Measurements from ENCODE around the gene HRH2. TPM values are rescaled to one million over a fixed set of nuclear protein-coding genes. Genes with fewer than 3 reads are reported as not detected.
A peak's percentile ranks its signal among the peaks of the same experiment; 100 is the strongest.

Gene HRH2
- total and polyA plus RNA-seq, 7 experiments from 2014 or later = 5.0 to 26.3 (median 8.0) TPM

DNA sequence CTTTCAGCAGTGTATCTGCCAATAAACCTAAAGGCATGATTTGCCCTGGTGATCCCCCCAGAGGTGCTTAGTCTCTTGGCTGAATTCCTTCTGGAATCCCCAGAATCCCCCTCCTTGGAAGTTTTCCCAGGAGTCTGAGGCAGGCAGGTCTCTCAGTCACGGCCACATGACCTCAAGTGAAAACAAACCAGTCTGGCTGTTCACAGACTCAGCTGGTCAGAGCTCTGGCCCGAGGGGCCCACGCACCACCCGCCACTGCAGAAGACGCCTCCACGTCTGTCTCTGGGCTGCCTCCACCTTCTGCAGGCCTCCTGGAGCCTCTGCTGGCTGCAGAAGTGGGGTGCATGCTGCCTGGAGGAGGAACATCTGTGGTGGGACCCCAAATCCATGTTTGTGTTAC, 52.5 kb downstream of the HRH2 start:
- Histone ChIP-seq H3K27me3 (ENCODE audit: control insufficient read depth in 2 of 2, insufficient read depth in 2 of 2, low read length in 2 of 2) (no peaks in the 10 kb centered on the region), H3K4me1 (ENCODE audit: control insufficient read depth in 2 of 2, insufficient read depth in 2 of 2, low read length in 2 of 2) (no peaks in the 10 kb centered on the region), H3K36me3 (ENCODE audit: control insufficient read depth in 2 of 3, insufficient read depth in 3 of 3, low read length in 3 of 3) (peaks cover 0 to 32% (median 0%) of the 10 kb centered on the region in 3 experiments), H3K9me3 (ENCODE audit: control insufficient read depth in 2 of 3, low read length in 3 of 3) (no peaks in the 10 kb centered on the region), H3K27ac (ENCODE audit: low read depth, low read length) (no peak overlapping the region), H3K4me3 (ENCODE audit: low read length) (no peak overlapping the region)
- H3K27ac Mint-ChIP-seq = no peak overlapping the region
- no peak overlapping the region for H3K4me3 Mint-ChIP-seq
- H3K36me3 Mint-ChIP-seq = peaks cover 11 to 43% (median 30%) of the 10 kb centered on the region in 5 donors
- intact Hi-C loops (cut with micrococcal nuclease) = no loop called here
- ChIA-PET POLR2A (no interaction called here), CTCF (interaction anchor here (0.7 to 1.3 kb wide), 2 partner anchors 8 to 246 kb away, joined by 3 read pairs; no protein-coding TSS in a partner anchor)
- DNase-seq = no peak
- no peaks in the 10 kb centered on the region for H3K27me3 Mint-ChIP-seq
- peaks cover 0 to 15% (median 4%) of the 10 kb centered on the region in 11 donors for H3K9me3 Mint-ChIP-seq
- peaks cover 0 to 17% (median 0%) of the 10 kb centered on the region in 7 donors for H3K4me1 Mint-ChIP-seq
- no peak for ATAC-seq

GRCh38 chr5:175711031-175711430, 53.2 kb downstream of the HRH2 start:
- H3K27me3 ChIP-seq (ENCODE audit: control insufficient read depth in 2 of 2, insufficient read depth in 2 of 2, low read length in 2 of 2) = no peaks in the 10 kb centered on the region
- H3K27ac ChIP-seq (ENCODE audit: low read depth, low read length) = no peak overlapping the region
- Mint-ChIP-seq H3K4me3 (no peak overlapping the region), H3K9me3 (peaks cover 0 to 21% (median 5%) of the 10 kb centered on the region in 11 donors), H3K36me3 (peaks cover 11 to 43% (median 31%) of the 10 kb centered on the region in 5 donors), H3K27ac (peak overlapping the region in 1 of 9 donors; percentile 69), H3K27me3 (no peaks in the 10 kb centered on the region), H3K4me1 (peaks cover 0 to 17% (median 0%) of the 10 kb centered on the region in 7 donors)
- CTCF ChIA-PET = interaction anchor here (1.3 kb wide), 1 partner anchor 247 kb away, joined by 3 read pairs; no protein-coding TSS in a partner anchor
- peaks cover 0 to 32% (median 0%) of the 10 kb centered on the region in 3 experiments for H3K36me3 ChIP-seq (ENCODE audit: control insufficient read depth in 2 of 3, insufficient read depth in 3 of 3, low read length in 3 of 3)
- POLR2A ChIA-PET = no interaction called here
- DNase-seq = no peak
- ATAC-seq = no peak
- intact Hi-C loops (cut with micrococcal nuclease) = no loop called here
- H3K4me3 ChIP-seq (ENCODE audit: low read length) = no peak overlapping the region
- no peaks in the 10 kb centered on the region for H3K9me3 ChIP-seq (ENCODE audit: control insufficient read depth in 2 of 3, low read length in 3 of 3)
- no peaks in the 10 kb centered on the region for H3K4me1 ChIP-seq (ENCODE audit: control insufficient read depth in 2 of 2, insufficient read depth in 2 of 2, low read length in 2 of 2)

DNA sequence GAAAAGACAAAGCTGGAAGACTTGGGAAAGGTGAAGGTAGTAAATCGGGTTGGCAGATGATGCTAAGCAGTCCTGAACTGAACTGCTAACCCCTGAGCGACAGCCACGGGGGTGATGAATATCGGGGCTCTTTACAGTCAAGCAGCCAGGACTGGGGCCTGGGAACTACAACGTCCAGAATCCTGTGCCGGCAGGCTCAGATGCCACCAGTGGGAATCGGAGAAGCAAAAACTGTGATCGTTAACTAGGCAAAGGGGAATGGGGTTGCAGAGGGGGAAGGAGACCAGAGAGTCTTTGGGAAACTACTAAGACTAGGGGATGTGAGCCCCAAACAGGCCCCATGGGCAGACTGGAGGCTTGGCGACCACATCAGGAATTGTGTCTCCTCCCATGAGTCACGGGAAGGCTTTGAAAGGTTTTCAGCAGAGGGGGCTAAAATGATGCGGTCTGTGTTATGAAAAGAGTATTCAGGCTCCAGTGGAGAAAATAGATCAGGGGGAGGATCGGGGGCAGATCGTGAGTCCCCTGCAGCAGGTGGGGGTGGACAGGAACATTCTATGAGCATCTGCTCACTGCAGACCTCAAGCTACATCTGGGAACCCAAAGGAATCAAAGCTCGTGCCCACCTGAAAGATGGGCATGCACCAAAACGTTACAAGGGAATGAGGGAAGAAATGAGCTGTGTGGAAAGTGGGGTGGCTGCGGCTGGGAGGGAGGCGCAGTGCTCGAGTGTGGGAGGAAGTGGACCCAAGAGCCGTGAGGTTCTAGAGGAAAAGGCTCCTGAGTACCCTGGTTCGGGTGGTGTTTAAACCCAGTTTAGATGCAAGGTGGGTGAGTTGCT, 53.8 kb downstream of the HRH2 start:
- ATAC-seq (no peak), DNase-seq (no peak)
- H3K27ac Mint-ChIP-seq = peak overlapping the region in 2 of 9 donors; percentile 1 to 69
- peaks cover 14 to 50% (median 33%) of the 10 kb centered on the region in 5 donors for H3K36me3 Mint-ChIP-seq
- H3K27ac ChIP-seq (ENCODE audit: low read depth, low read length) = no peak overlapping the region
- POLR2A ChIA-PET = no interaction called here
- no peaks in the 10 kb centered on the region for H3K4me1 ChIP-seq (ENCODE audit: control insufficient read depth in 2 of 2, insufficient read depth in 2 of 2, low read length in 2 of 2)
- H3K4me3 ChIP-seq (ENCODE audit: low read length) = no peak overlapping the region
- CTCF ChIA-PET = interaction anchor here (1.3 kb wide), 1 partner anchor 248 kb away, joined by 3 read pairs; no protein-coding TSS in a partner anchor
- H3K36me3 ChIP-seq (ENCODE audit: control insufficient read depth in 2 of 3, insufficient read depth in 3 of 3, low read length in 3 of 3) = peaks cover 0 to 32% (median 0%) of the 10 kb centered on the region in 3 experiments
- no peak overlapping the region for H3K4me3 Mint-ChIP-seq
- H3K27me3 Mint-ChIP-seq = no peaks in the 10 kb centered on the region
- H3K9me3 ChIP-seq (ENCODE audit: control insufficient read depth in 2 of 3, low read length in 3 of 3) = peaks cover 0 to 2% (median 0%) of the 10 kb centered on the region in 3 experiments
- no peaks in the 10 kb centered on the region for H3K27me3 ChIP-seq (ENCODE audit: control insufficient read depth in 2 of 2, insufficient read depth in 2 of 2, low read length in 2 of 2)
- H3K9me3 Mint-ChIP-seq = peaks cover 0 to 28% (median 10%) of the 10 kb centered on the region in 11 donors
- H3K4me1 Mint-ChIP-seq = peaks cover 0 to 17% (median 0%) of the 10 kb centered on the region in 7 donors
- intact Hi-C loops (cut with micrococcal nuclease) = no loop called here

GRCh38 chr5:175712313-175712680, 54.4 kb downstream of the HRH2 start:
- no peak overlapping the region for H3K4me3 ChIP-seq (ENCODE audit: low read length)
- H3K36me3 ChIP-seq (ENCODE audit: control insufficient read depth in 2 of 3, insufficient read depth in 3 of 3, low read length in 3 of 3) = peaks cover 0 to 27% (median 0%) of the 10 kb centered on the region in 3 experiments
- POLR2A ChIA-PET = no interaction called here
- Mint-ChIP-seq H3K36me3 (peaks cover 17 to 51% (median 35%) of the 10 kb centered on the region in 5 donors), H3K4me1 (peaks cover 0 to 17% (median 0%) of the 10 kb centered on the region in 7 donors), H3K4me3 (no peak overlapping the region), H3K27me3 (no peaks in the 10 kb centered on the region), H3K9me3 (peaks cover 4 to 33% (median 15%) of the 10 kb centered on the region in 11 donors), H3K27ac (no peak overlapping the region)
- H3K4me1 ChIP-seq (ENCODE audit: control insufficient read depth in 2 of 2, insufficient read depth in 2 of 2, low read length in 2 of 2) = no peaks in the 10 kb centered on the region
- H3K9me3 ChIP-seq (ENCODE audit: control insufficient read depth in 2 of 3, low read length in 3 of 3) = peaks cover 0 to 5% (median 0%) of the 10 kb centered on the region in 3 experiments
- CTCF ChIA-PET = interaction anchor here (1.0 kb wide), 1 partner anchor 179 kb away, joined by 3 read pairs; no protein-coding TSS in a partner anchor
- ATAC-seq (no peak), DNase-seq (no peak)
- H3K27ac ChIP-seq (ENCODE audit: low read depth, low read length) = no peak overlapping the region
- intact Hi-C loops (cut with micrococcal nuclease) = no loop called here
- H3K27me3 ChIP-seq (ENCODE audit: control insufficient read depth in 2 of 2, insufficient read depth in 2 of 2, low read length in 2 of 2) = no peaks in the 10 kb centered on the region

DNA sequence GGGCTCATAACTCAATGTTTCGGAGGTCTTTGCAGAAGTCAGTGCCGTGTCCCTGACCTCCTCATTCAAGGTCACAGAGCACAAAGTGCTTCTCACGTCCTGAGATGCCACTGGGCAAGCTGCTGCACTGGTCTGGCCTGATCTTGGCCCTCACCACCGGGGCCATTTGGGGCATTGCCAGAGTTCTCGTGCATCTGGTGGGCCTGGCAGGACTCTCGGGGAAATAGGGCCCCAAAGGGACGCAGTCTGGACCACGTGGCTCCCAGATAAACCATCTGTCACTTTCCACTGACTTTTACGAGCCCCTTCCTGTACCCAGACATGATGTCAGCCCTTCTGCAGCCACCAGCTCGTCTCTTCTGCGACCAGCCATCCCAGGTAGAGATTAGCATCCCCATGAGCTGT, 54.8 kb downstream of the HRH2 start:
- CTCF ChIA-PET = interaction anchor here (1.0 to 1.1 kb wide), 2 partner anchors 179 to 180 kb away, joined by 3 read pairs; no protein-coding TSS in a partner anchor

DNA sequence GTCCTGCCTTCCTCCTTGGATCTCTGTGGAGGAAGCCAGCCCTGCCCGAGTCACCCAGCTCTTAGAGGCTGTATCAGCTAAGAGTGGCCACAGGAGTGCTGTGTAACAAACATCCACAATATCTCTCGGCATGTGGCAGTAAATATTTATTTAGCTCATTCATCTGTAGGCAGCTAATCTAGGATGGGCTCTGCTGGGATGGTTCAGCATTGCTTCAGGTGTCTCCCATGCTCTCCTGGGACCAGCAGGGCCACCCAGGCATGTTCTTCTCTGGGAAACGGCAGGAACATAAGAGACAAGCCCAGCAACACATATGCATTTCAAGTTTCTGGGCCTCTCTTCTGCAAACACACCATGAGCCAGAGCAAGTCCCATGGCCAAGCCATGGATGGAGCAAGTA, 56.1 kb downstream of the HRH2 start:
- peaks cover 0 to 17% (median 9%) of the 10 kb centered on the region in 7 donors for H3K4me1 Mint-ChIP-seq
- H3K36me3 ChIP-seq (ENCODE audit: control insufficient read depth in 2 of 3, insufficient read depth in 3 of 3, low read length in 3 of 3) = peaks cover 0 to 13% (median 0%) of the 10 kb centered on the region in 3 experiments
- ChIA-PET CTCF (interaction anchor here (1.1 kb wide), 1 partner anchor 182 kb away, joined by 3 read pairs; no protein-coding TSS in a partner anchor), POLR2A (no interaction called here)
- peaks cover 5 to 35% (median 15%) of the 10 kb centered on the region in 11 donors for H3K9me3 Mint-ChIP-seq
- H3K27ac ChIP-seq (ENCODE audit: low read depth, low read length) = no peak overlapping the region
- H3K9me3 ChIP-seq (ENCODE audit: control insufficient read depth in 2 of 3, low read length in 3 of 3) = peaks cover 0 to 5% (median 0%) of the 10 kb centered on the region in 3 experiments
- H3K27ac Mint-ChIP-seq = no peak overlapping the region
- H3K4me3 Mint-ChIP-seq = no peak overlapping the region
- DNase-seq = no peak
- ATAC-seq = no peak
- H3K27me3 Mint-ChIP-seq = no peaks in the 10 kb centered on the region
- peaks cover 9 to 55% (median 29%) of the 10 kb centered on the region in 5 donors for H3K36me3 Mint-ChIP-seq
- intact Hi-C loops (cut with micrococcal nuclease) = no loop called here
- no peak overlapping the region for H3K4me3 ChIP-seq (ENCODE audit: low read length)
- no peaks in the 10 kb centered on the region for H3K27me3 ChIP-seq (ENCODE audit: control insufficient read depth in 2 of 2, insufficient read depth in 2 of 2, low read length in 2 of 2)
- no peaks in the 10 kb centered on the region for H3K4me1 ChIP-seq (ENCODE audit: control insufficient read depth in 2 of 2, insufficient read depth in 2 of 2, low read length in 2 of 2)

More for the DNA sequence above, 54.8 kb downstream of the HRH2 start:
- ATAC-seq (no peak), DNase-seq (no peak)
- Histone ChIP-seq H3K4me1 (ENCODE audit: control insufficient read depth in 2 of 2, insufficient read depth in 2 of 2, low read length in 2 of 2) (no peaks in the 10 kb centered on the region), H3K27ac (ENCODE audit: low read depth, low read length) (no peak overlapping the region), H3K9me3 (ENCODE audit: control insufficient read depth in 2 of 3, low read length in 3 of 3) (peaks cover 0 to 5% (median 0%) of the 10 kb centered on the region in 3 experiments), H3K27me3 (ENCODE audit: control insufficient read depth in 2 of 2, insufficient read depth in 2 of 2, low read length in 2 of 2) (no peaks in the 10 kb centered on the region), H3K4me3 (ENCODE audit: low read length) (no peak overlapping the region), H3K36me3 (ENCODE audit: control insufficient read depth in 2 of 3, insufficient read depth in 3 of 3, low read length in 3 of 3) (peaks cover 0 to 25% (median 0%) of the 10 kb centered on the region in 3 experiments)
- POLR2A ChIA-PET = no interaction called here
- H3K4me3 Mint-ChIP-seq = no peak overlapping the region
- H3K9me3 Mint-ChIP-seq = peaks cover 5 to 34% (median 15%) of the 10 kb centered on the region in 11 donors
- intact Hi-C loops (cut with micrococcal nuclease) = no loop called here
- no peaks in the 10 kb centered on the region for H3K27me3 Mint-ChIP-seq
- peak overlapping the region in 1 of 9 donors; percentile 22 for H3K27ac Mint-ChIP-seq
- peaks cover 0 to 17% (median 0%) of the 10 kb centered on the region in 7 donors for H3K4me1 Mint-ChIP-seq
- peaks cover 17 to 52% (median 36%) of the 10 kb centered on the region in 5 donors for H3K36me3 Mint-ChIP-seq
